ENCODE results near the gene TMEM39A.

DNA sequence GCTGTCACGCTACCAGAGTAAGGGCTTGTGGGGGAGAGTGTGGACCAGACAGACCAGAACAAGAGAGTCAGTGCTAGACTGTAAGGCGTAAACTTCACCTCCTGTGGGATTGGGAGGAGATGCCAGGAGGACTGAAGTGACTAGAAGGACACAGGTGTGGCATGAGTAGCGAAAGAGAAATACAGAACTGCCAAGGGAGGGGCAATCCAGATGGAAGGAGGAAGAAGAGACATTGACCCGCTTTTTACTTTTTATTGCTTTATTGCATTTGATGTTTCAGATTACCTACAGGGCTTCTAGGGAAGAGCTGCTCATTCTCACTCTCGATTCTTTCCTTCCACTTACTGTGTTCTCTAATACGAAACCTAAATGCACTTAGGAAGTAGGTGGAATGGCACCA is 7.5 kb upstream of the TMEM39A start:
- TF ChIP-seq POLR2A (IDR thresholded peaks at IDR 0.05) = no peak
- TF ChIP-seq, protein P1, sequence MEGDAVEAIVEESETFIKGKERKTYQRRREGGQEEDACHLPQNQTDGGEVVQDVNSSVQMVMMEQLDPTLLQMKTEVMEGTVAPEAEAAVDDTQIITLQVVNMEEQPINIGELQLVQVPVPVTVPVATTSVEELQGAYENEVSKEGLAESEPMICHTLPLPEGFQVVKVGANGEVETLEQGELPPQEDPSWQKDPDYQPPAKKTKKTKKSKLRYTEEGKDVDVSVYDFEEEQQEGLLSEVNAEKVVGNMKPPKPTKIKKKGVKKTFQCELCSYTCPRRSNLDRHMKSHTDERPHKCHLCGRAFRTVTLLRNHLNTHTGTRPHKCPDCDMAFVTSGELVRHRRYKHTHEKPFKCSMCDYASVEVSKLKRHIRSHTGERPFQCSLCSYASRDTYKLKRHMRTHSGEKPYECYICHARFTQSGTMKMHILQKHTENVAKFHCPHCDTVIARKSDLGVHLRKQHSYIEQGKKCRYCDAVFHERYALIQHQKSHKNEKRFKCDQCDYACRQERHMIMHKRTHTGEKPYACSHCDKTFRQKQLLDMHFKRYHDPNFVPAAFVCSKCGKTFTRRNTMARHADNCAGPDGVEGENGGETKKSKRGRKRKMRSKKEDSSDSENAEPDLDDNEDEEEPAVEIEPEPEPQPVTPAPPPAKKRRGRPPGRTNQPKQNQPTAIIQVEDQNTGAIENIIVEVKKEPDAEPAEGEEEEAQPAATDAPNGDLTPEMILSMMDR (IDR thresholded peaks at IDR 0.05) = no peak
- no peak for TF ChIP-seq POLR2AphosphoS5 (IDR thresholded peaks at IDR 0.05)

All from breast epithelium (tissue), 3 donors.